HFF-Myc (cell line): ENCODE data around the gene RNF135.
"Not testable (repeated sequence)": the region's sequence is repeated elsewhere in the genome, so short reads cannot be mapped to it uniquely, and the experiment has no call there.

Experiments
- DNase-seq: peaks from one replicate; pipeline ENCODE4 v3.0.0-alpha.2; 2011; ENCODE audit warnings: low read depth; ENCODE audit errors: extremely low read depth
- H3K4me3 ChIP-seq: replicated peaks from 2 replicates; pipeline ENCODE4 v1.5.1; 2011; ENCODE audit warnings: low read depth, mild to moderate bottlenecking, control low read depth, low read length
- CTCF ChIP-seq: IDR thresholded peaks from 2 replicates; pipeline ENCODE4 v1.5.1; 2012; ENCODE audit warnings: mild to moderate bottlenecking, low read depth, low read length, control low read depth; ENCODE audit errors: missing control alignments

The RNF135 gene

GRCh38 chr17:31007695-31008373 lies 37.0 kb downstream of the RNF135 start:
- DNase-seq, result no peak
- TF ChIP-seq CTCF, result no peak
- H3K4me3 ChIP-seq, result peak overlapping the region; percentile 55

DNA sequence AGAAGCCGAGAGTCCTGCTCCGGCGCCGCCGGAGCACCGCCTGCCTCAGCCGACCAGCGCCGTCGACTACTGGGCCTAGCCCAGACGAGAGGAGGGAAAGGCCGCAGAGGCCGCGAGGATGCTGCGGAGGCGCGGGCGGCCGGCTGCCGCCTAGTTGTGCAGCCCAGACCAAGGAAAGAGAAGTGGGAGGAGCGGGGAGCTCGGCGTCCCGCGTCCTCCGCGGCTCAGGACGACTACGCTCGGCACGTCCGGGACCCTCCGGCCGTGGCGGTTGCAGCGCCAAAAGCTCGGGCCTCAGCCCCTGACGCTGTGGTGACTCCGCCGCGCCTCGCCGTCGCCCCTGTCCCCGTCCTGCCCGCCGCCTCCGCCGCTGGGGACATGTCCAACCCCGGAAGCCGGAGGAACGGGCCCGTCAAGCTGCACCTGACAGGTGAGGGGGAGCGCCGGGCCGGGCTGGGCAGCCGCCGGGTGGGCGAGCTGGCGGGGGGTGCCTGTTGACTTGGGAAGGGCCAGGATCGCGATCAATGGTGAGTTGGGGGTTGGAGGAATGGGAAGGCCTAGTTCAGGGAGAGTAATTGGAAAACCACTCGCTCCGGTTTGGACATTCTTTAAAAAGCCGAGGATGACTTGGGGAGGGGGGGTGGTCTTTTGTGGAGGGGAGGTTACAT lies 37.7 kb downstream of the RNF135 start:
- peak overlapping the region; percentile 55 for H3K4me3 ChIP-seq
- no peak for TF ChIP-seq CTCF
- no peak for DNase-seq

GRCh38 chr17:31009042-31009702 lies 38.3 kb downstream of the RNF135 start:
- DNase-seq, result not testable (repeated sequence)
- H3K4me3 ChIP-seq, result peak overlapping the region; percentile 55

- H3K4me3 ChIP-seq, DNase-seq: not testable (repeated sequence)
Observed at GRCh38 chr17:31010014-31010413, 39.2 kb downstream of the RNF135 start.

DNA sequence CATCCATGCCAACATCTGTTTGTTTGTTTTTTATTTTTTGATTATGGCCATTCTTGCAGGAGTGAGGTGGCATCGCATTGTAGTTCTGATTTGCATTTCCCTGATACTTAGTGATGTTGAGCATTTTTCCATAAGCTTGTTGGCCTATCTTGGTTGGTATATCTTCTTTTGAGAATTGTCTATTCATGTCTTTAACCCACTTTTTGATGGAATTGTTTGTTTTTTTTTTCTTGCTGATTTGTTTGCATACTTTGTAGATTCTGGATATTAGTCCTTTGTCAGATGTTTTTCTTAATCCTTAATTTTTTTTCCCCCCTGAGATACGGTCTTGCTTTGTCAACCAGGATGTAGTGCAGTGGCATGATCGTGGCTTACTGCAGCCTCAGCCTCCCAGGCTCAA lies 43.0 kb downstream of the RNF135 start:
- H3K4me3 ChIP-seq, result no peak overlapping the region
- no peak for TF ChIP-seq CTCF
- no peak for DNase-seq

DNA sequence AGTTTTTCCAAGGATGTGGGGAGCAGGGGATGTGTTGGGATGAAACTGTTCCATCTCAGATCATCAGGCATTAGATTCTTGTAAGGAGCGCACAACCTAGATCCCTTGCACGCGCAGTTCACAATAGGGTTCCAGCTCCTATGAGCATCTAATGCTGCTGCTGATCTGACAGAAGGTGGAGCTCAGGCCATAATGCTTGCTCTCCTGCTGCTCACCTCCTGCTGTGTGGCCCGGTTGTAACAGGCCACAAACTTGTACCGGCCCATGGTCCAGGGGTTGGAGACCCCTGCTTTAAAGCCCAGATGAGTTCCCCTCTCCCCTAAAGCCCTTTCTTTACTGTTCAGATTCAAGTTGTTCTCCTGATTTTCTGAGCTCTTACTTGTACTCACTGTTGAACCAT lies 44.8 kb downstream of the RNF135 start:
- H3K4me3 ChIP-seq, result no peak overlapping the region
- TF ChIP-seq CTCF, result no peak
- no peak for DNase-seq

- H3K4me3 ChIP-seq, result no peak overlapping the region
- TF ChIP-seq CTCF, result no peak
- DNase-seq, result no peak
Observed at GRCh38 chr17:31019004-31019403, 48.2 kb downstream of the RNF135 start.

- not testable (repeated sequence) for H3K4me3 ChIP-seq, DNase-seq
Observed at GRCh38 chr17:31023171-31023570, 52.3 kb downstream of the RNF135 start.
